ENCODE data around the gene IL36RN.

The IL36RN gene

DNA sequence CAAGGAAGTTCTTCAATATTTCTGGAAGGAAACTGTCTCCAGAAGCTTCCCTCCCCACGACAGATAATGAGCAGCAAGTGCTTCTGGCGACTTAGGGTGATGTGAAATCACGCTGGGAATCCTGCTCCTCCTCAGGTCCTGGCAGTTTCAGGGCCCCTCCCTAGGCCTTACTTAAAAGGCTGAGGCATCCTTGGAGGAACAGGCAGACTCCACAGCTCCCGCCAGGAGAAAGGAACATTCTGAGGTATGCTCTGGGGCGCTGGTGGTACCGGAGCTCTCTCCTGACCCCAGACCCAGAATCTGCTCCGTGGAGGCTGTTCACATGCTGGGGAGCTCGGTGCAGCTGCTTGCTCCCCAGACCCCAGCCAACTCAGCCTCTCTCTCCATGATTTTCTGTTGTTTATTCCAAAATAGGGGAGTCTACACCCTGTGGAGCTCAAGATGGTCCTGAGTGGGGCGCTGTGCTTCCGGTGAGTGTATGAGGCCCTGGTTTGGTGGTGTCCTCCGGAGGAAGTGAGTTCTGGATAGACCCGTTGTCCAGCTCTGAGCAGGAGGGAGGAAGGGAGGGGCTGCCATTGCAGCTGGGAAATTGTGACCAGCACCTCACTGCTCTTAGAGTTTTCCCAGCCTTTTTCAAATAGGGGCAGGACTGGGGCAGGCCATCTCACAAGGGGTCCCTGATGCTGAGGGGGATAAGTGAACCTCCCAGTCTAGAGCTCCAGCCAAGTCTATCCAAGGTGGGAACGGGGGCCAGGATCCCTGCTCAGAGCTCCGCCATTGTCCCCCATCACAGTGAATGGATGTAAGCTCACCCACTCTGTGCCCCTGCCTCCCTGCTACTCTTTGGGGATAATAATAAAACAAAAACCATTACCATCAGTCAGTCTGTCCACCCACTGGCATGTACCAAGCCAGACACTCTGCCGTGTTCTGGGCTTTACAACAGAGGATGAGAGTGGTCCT lies at the start of gene IL36RN:
IL36RN (plus strand) TSS at position 201 of the 963 bp plus-strand sequence; CDS start at position 442, 241 bp downstream.
- no peak for DNase-seq (ENCODE audit: low read depth in 2 of 2)

DNA sequence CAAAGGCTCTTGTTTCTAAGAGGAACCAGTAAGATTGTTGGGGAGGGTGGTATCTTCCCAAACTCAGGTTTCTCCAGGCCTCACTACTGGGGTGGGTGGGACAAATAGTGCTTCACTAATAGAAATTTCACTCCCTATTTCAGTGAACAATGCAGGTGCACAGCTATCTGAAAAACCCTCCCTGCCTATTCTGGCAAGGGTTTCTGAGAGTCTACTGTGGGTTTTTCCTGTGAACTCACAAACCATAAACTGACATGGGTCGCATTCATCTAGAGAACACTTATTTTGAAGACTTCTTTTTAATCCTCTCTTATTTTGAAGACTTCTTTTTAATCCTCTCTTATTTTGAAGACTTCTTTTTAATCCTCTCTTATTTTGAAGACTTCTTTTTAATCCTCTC lies 49.4 kb upstream of the IL36RN start:
- DNase-seq (ENCODE audit: low read depth in 2 of 2) = no peak

DNA sequence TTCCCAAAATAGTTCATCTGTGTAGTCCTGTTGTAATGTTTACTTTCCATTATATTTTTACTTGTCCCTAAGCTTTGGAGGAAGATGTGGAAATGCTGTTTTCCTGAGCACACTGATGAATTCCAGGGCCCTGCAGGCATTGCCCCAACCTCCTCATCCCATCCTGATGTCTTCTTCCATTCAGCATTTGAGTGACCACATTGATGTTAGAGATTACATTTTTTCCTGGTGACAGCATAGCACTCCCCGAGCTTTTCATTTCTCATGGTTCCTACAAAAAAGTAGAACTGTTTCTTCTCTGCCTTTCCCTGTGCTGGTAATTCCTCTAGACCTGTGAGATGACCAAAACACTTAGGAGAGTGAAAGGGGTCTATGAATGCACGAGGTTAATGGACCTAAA lies 48.9 kb upstream of the IL36RN start:
- DNase-seq (ENCODE audit: low read depth in 2 of 2) = no peak

DNA sequence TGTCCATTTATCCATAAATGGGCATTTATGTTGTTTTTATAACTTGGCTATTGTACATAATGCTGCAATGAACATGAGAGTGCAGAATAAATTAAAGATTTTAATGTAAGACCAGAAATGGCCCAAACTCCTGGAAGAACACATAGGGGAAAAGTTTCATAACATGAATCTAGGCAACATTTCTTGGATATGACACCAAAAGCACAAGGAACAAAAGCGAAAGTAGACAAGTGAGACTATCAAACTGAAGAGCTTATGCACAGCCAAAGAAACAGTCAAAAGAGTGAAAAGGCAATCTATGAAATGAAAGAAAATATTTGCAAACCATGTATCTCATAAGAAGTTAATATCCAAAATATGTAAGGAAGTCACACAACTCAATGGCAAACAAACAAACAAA lies 47.9 kb upstream of the IL36RN start:
- DNase-seq (ENCODE audit: low read depth in 2 of 2) = no peak

DNA sequence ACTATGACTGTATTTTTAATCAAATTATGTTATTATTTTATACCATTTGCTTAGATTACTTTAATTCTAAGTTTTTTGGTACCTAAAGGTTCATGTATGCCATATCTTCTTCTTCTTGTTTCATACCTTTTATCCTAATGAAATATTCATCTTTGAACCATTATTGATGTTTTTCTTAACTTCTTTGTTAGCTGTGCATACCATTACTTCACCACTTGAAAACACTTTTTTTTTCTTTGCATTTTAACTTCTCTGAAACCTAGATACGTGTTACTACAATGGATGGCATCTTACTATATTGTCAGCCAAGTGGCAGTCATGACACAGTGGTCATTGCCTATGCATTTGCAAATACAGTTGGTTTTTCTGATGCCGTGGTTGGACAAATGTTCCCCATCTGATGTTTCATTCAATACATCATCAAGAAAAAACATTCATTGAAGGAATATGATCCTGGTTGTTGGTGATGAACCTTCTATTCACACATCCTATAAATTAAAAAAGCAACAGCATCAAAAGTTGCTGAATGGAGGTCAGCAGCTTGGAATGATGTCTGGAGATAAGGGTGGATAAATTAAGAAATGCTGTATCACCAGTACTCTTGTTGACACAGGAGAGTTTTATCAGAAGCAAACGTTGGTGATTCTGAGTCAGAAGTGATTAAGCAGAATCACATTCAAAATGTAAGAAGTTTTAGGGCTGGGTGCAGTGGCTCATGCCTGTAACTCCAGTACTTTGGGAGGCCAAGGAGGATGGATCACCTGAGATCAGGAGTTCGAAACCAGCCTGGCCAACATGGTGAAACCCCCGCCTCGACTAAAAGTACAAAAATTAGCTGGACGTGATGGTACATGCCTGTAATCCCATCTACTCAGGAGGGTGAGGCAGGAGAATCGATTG lies 46.3 kb upstream of the IL36RN start:
- no peak for DNase-seq (ENCODE audit: low read depth in 2 of 2)

DNA sequence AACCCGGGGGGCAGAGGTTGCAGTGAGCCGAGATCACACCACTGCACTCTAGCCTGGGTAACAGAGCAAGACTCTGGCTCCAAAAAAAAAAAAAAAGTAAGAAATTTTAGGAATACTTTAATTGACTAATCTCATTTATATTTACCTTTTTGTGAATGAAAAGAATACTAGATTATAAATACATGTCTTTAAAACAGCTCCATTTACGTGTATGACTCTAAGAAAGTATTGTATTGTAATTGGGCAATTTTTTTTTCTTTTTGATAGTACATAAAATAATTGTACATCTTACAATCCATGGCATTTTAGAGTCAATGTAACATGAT lies 45.7 kb upstream of the IL36RN start:
- no peak for DNase-seq (ENCODE audit: low read depth in 2 of 2)

DNA sequence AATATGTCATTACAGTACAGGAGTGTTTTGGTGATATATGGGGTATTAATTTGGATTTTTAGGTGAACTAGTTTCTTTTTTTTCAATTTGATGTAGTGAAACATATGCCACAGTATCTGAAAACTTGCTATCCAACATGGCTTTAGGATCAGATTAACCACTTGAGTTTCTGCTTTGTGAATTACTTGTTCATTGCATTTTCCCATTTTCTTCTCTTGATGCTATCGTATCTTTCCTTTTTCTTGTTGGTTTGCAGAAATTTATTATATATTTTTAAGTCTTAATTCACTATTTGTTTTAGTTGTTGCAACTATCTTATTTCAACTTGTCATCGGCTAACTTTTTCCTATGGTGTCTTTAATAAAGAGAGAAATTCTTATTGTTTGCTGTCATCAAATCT lies 44.9 kb upstream of the IL36RN start:
- DNase-seq (ENCODE audit: low read depth in 2 of 2) = no peak

DNA sequence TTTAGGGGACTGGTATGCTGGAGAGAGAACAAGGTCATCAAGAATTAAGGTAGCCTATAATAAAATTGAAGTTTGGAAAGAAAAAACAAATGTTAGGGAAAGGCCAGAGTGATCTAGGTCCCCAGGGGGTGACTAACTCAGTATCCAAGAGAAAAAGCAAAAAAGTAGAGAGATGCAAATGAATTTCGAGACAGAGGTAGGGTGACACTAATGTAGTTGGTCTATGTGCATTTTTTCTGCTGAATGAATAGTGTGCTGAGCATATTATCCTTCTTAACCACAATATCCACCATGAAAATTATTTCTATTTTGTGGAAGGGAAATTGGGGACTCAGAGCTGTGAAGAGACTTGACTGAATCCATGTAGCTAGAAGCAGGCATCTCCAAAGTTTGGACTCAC lies 44.0 kb upstream of the IL36RN start:
- no peak for DNase-seq (ENCODE audit: low read depth in 2 of 2)

DNA sequence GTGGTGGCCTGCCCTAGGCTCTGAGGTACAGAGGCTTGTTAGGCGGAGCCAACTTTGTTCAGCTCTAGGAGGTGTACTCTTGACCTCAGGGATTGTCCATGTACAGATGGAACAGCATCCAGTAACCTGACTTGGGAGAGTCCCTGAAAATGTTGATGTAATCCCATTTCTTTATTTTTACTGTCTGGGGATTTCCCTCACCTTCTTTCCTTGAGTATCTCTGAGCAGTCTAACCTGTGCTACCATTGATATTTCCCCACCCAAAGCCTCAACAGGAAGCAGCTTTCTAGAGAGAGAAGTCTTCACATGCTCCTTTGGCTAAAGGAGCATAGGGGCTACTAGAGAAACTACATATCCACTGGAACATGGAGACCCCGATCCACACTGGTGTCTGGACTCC lies 43.3 kb upstream of the IL36RN start:
- DNase-seq (ENCODE audit: low read depth in 2 of 2) = no peak

DNA sequence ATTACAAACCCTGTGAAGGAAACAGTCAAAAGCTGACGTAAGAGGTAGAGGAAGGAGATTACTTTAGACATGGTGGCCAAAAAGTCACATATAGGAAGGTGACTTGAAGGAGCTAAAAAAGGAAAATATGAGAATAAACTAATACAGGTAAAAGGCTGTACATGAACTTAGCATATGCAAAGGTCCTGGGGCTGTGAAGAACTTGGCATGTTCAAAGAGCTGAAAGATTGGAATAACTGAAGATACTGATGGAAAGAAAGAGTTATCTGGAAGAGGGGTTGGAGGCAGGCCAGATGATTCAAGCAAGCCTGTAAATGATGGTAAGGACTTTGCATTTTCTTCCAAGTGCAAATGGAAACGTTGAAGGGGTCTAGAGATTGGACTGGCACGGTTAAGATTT lies 40.5 kb upstream of the IL36RN start:
- DNase-seq (ENCODE audit: low read depth in 2 of 2) = no peak

DNA sequence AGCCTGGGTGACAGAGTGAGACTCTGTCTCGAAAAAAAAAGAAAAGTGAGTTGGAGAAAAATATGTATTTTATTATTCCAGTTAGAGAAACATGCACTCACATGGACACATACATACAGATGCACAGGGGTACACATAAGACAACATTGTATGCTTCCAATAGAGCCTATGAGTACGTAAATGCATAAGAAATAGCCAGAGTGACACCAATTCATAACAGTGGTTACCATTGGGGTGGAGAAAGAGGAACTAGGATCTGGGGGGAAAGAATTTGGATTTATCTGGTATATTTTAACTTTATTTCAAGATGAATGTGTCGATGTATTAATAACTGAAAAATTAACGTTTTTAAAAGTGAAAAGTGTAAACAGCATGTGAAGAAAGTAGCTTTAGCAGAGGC lies 37.7 kb upstream of the IL36RN start:
- DNase-seq (ENCODE audit: low read depth in 2 of 2) = no peak

DNA sequence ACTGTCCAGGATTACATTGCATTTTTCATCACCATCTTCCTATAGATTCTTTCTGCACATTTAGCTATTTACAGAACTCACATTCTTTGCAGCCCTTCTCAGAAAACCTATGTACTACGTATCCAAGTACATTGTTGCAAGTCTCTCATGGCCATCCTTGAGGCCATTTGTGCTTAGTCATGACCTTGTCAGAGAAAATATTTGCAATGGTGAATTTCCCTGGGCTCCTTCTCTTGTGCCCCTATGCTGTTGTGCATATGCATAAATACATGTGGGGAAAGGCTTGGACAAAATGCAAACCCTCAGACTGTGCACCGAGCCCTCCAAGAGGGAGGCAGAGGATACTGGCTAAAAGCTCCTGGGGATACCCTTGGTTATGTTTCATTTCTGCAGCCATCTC lies 34.2 kb upstream of the IL36RN start:
- DNase-seq (ENCODE audit: low read depth in 2 of 2) = no peak

DNA sequence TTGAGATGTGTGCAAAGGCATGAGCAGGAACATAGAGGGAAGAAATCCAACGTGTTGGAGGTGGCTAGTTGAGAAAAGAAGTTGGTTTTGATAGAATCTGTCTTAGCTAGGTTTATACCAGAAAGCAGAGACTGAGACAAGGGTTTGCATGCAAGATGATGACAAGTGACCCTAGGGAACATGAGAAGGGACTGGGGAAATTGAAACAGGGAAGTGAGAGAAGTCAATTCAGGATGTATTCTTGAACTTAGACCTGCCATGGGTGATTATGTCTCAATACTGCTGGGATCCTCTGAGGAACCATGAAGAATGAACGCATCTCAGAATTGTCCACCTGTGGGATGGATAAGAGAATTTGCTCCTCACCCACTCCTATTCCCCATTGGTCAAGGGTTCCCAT lies 33.3 kb upstream of the IL36RN start:
- DNase-seq (ENCODE audit: low read depth in 2 of 2) = no peak

DNA sequence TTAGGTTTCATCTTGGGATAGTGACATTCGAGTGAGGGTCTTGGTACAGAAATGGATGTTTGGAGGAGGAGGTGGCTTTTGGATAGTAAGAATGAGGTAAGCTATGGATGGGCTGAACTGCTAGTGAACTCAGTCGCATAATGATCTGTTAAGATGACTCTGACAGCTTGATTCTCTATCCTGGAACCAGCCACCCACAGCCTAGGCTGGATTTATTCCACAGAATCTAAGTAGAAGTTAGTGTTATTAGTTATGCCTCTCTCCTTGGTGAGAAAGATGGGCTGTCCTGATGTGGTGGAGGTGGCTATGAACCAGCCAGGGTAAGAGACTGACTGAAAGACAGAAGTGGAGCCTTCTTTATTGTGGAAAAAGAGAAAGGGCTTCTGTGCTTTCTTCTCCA lies 31.3 kb upstream of the IL36RN start:
- no peak for DNase-seq (ENCODE audit: low read depth in 2 of 2)

DNA sequence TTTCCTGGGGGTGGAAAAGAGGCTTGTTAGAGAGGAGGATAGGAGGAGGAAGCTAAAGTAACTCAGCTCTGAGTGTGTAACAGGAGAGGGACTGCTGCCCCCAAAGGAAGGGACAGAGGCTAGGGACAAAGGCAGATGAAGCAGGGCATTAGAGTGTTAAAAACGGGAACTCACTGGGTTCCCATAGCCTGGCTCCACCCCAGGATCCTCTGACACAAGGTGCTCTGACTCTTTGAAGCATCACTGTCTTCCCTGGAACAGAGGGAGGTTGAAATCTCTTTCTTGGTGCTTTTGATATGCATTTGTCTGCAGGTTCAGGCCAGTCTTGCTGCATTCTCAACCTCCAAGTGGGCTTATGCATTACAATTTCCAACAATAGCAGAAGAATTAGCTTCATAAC lies 30.9 kb upstream of the IL36RN start:
- DNase-seq (ENCODE audit: low read depth in 2 of 2) = no peak

DNA sequence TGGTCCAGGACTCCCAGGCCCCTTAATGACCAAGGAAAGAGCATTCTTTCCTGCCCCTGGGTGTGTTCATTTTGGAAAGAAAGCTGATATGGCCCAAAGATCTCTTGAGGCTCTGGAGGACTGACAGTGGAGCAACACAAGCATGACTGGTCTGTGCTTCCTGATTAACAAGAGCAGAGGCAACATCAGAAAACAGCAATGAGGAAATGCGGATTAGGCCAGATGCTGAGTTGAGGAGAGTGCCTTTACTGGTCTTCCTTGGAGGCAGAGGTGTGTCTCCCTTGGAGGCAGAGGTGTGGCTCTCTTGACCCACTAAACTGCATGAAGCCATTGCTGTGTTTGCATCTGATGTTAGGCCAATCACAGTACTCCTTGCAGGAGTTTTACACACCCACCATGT lies 26.3 kb upstream of the IL36RN start:
- no peak for DNase-seq (ENCODE audit: low read depth in 2 of 2)

DNA sequence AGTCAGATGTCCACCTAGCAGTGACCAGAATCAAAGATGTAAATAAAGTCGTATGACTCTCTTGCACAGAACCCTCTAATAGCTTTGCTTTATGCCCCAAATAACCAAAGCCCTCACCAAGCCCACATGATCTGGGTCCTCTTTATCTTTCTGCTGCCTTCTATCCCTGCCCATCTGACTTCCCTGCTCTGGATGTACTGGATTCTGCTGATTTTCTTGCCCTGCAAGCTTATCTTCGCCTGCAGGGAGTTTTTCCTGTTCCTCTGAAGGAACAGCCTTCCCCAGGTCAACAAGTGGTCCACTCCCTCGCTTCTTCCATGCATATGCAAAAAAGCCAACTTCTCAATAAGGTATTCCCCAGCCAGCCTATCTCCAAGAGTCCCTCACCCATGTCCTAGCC lies 25.0 kb upstream of the IL36RN start:
- DNase-seq (ENCODE audit: low read depth in 2 of 2) = no peak

DNA sequence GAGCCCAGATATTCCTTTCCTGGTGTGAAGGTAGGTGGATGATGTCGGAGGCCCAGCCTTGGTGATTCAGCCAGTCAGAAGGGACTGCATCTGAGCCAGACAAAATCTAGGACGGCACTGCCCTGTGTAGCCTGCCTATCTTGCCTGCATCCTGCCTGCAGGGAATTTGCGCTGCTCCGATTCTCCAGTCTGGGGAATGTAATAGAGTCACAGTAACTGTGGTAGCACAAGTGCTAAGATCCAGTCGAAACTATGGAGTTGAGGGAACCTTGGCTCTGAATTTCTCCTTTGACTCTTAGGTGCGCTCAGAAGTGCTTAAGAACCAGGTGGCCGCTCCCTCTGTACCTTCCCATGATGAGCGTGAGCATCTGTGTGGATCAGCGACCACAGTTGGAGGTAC lies 22.2 kb upstream of the IL36RN start:
- no peak for DNase-seq (ENCODE audit: low read depth in 2 of 2)

DNA sequence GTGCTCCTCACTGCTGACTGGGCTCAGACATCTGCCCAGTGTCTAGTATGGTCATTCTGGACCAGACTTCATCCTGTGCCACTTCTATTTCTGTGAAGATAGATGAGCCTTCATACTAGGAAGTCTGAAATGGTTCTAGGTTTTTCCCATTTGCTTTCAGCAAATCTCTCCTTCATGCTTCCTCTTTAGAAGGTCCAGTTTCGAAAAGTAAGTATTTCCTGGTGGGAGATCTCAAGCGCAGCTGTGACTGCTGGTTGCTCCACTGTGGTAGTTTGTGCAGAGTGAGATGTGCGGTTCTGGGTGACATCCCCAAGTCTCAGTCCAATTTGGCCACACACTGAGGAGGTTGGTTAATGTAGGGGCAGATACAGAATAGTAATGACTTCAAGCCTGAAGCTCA lies 20.7 kb upstream of the IL36RN start:
- DNase-seq (ENCODE audit: low read depth in 2 of 2) = no peak

DNA sequence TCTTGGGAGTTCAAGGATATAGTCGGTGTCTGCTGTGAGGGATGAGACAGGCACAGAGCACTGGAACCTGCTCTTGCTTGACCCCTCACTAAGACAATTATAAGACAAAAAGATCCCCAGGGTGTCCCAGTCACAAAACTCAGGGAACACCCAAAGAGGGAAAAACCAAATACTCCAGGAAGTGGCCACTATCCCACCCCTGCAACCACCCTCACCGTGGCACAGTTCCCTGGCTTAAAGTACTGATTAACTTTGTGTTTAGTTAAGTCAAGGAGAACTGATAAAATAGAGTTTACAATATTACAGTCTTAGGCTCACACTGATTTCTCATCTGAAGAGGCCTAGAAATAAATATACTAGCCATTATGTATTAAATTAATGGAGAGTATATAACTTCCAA lies 19.8 kb upstream of the IL36RN start:
- no peak for DNase-seq (ENCODE audit: low read depth in 2 of 2)

DNA sequence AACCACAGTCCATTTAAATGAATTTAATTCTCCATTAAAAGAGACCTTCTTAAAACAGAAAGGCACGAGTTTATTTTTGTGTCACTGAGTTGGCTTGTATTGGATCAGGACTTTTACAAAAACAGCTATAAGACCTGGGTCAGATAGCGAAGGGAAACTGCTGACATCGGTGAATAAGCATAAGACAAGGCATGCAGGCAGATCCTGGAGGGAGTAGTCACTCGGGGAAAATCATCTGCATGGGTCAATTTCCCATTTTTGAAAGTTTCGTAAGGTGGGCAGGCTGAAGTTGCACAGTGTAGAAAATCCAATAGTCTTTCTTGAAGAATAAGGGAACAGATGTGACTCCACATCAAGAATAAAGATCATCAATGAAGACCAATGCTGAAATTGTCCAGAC lies 19.3 kb upstream of the IL36RN start:
- no peak for DNase-seq (ENCODE audit: low read depth in 2 of 2)

DNA sequence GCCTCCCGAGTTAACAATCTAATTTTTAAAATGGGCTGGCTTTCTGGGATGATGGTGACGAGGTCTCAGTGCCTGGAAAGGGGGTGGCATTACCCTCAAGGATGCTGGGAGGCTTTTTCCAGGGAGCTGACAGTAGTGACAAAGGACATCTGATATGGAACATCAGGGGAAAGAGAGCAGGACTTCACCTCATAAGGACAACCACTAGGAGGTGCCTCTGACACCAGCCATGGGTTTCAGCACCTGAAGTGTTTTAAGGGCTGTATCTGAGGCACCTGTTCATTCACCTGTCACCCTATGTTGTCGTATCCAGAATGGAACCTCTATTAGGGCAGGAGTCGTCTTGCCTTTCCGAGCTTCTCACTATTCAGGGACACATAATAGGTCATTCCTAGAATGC lies 17.1 kb upstream of the IL36RN start:
- DNase-seq (ENCODE audit: low read depth in 2 of 2) = no peak

DNA sequence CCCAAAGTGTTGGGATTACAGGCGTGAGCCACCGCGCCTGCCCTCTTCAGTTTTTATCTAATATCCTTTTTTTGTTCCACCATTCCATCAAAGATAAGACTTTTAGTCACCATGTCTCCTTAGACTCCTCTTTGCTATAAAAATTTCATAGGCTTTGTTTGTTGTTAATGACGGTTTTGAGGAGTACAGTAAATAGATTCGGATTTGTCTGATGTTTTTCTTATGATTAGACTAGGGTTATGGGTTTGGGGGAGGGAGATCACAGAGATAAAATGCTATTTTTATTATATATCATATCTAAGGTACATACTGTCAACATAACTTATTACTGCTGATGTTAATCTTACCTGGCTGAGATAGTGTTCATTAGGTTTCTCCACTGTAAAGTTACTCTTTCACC lies 12.5 kb upstream of the IL36RN start:
- no peak for DNase-seq (ENCODE audit: low read depth in 2 of 2)
